ENCODE data around the gene UHMK1.

UHMK1 gene

DNA sequence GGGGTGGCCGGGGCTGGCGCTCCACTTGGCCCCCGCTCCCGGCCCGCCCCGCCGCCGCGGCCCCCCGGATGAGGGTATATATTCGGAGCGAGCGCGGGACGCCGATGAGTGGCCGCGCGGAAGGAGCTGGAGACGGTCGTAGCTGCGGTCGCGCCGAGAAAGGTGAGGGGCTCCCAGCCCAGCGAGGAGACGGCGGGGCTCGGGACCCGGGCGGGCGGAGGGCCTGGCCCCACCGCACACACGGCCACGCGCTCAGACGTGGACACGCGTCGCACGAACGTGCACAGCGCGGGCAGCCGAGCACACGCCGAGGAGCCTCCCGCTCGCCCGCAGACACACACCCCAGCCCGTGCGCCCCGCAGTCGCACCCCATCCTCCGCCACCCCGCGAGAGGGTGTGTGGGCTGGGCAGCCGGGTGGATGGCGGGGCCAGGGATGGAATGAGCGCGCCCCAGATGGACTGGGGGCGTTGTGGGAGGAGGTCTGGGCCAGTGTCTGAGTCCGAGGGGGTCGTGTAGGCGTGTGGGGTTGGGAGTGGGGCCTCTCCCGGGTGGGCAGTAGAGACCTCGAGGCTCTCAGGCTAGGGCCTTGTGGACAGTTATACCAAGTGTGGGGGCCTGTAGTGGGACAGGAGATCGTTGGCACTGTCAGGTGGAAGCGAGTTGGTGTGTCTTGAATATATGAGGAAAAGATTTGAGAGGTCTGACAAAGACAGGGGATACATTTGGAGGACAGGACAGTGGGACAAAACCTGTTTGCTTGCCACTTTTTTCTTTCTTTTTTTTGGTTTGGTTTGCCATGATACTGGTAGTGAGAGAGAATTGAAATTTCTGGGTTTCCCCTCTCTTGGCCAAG, 64.2 kb downstream of the UHMK1 start, which contains the start of gene UAP1:
Gene UAP1, plus strand, starts transcription at position 107 of the 854 bp plus-strand sequence. CDS start 4,347 bp downstream, outside the sequence.
- DNase-seq (ENCODE audit: low read depth) = peak; percentile 44
- peak within 1 kb of the TSS; percentile 83 for H3K4me3 ChIP-seq (ENCODE audit: low read depth, low read length)
- peak; percentile 41; the same call in 1 of the 2 replicates for TF ChIP-seq MAX (IDR thresholded peaks at IDR 0.05; ENCODE audit: low read depth, low read length)
- TF ChIP-seq, protein P1, sequence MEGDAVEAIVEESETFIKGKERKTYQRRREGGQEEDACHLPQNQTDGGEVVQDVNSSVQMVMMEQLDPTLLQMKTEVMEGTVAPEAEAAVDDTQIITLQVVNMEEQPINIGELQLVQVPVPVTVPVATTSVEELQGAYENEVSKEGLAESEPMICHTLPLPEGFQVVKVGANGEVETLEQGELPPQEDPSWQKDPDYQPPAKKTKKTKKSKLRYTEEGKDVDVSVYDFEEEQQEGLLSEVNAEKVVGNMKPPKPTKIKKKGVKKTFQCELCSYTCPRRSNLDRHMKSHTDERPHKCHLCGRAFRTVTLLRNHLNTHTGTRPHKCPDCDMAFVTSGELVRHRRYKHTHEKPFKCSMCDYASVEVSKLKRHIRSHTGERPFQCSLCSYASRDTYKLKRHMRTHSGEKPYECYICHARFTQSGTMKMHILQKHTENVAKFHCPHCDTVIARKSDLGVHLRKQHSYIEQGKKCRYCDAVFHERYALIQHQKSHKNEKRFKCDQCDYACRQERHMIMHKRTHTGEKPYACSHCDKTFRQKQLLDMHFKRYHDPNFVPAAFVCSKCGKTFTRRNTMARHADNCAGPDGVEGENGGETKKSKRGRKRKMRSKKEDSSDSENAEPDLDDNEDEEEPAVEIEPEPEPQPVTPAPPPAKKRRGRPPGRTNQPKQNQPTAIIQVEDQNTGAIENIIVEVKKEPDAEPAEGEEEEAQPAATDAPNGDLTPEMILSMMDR (IDR thresholded peaks at IDR 0.05; ENCODE audit: low read depth, low read length) = no peak
- TF ChIP-seq MYC (IDR thresholded peaks at IDR 0.05; ENCODE audit: low read depth, low read length) = peak; percentile 39; the same call in 1 of the 2 replicates
- TF ChIP-seq POLR2A (IDR thresholded peaks at IDR 0.05; ENCODE audit: extremely low read depth, insufficient read length) = peak; percentile 68

- DNase-seq (ENCODE audit: low read depth) = peak; percentile 62
- H3K4me3 ChIP-seq (ENCODE audit: low read depth, low read length) = peak overlapping the region; percentile 83
- TF ChIP-seq MAX (IDR thresholded peaks at IDR 0.05; ENCODE audit: low read depth, low read length) = no peak
- TF ChIP-seq, protein P1 (IDR thresholded peaks at IDR 0.05; ENCODE audit: low read depth, low read length) = no peak
- TF ChIP-seq POLR2A (IDR thresholded peaks at IDR 0.05; ENCODE audit: extremely low read depth, insufficient read length) = no peak
- TF ChIP-seq MYC (IDR thresholded peaks at IDR 0.05; ENCODE audit: low read depth, low read length) = no peak
Observed at GRCh38 chr1:162562470-162562828, 64.8 kb downstream of the UHMK1 start.

DNA sequence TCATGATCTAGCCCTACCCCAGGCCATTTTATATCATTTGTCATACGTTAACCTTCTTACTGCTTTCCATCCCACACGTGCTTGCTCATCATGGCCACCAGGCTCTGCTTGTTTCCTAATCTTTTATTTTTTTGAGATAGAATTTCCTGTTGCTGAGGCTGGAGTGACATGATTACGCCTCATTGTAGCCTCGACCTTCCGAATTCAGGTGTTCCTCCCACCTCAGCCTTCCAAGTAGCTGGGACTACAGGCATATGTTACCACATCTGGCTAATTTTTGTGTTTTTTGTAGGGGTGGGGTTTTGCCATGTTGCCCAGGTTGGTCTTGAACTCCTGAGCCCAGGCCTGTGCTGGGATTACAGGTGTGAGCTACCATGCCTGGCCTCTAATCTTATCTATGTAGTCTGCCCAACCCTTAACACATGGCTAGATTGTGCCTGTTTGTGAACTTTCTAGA, 67.2 kb downstream of the UHMK1 start:
- no peak for TF ChIP-seq MYC (IDR thresholded peaks at IDR 0.05; ENCODE audit: low read depth, low read length)
- TF ChIP-seq, protein P1 (IDR thresholded peaks at IDR 0.05; ENCODE audit: low read depth, low read length) = no peak
- no peak for TF ChIP-seq MAX (IDR thresholded peaks at IDR 0.05; ENCODE audit: low read depth, low read length)
- no peak for TF ChIP-seq POLR2A (IDR thresholded peaks at IDR 0.05; ENCODE audit: extremely low read depth, insufficient read length)
- no peak overlapping the region for H3K4me3 ChIP-seq (ENCODE audit: low read depth, low read length)
- DNase-seq (ENCODE audit: low read depth) = peak; percentile 10

GRCh38 chr1:162565460-162565859, 67.8 kb downstream of the UHMK1 start:
- TF ChIP-seq MAX (IDR thresholded peaks at IDR 0.05; ENCODE audit: low read depth, low read length) = no peak
- no peak for TF ChIP-seq POLR2A (IDR thresholded peaks at IDR 0.05; ENCODE audit: extremely low read depth, insufficient read length)
- TF ChIP-seq, protein P1 (IDR thresholded peaks at IDR 0.05; ENCODE audit: low read depth, low read length) = no peak
- TF ChIP-seq MYC (IDR thresholded peaks at IDR 0.05; ENCODE audit: low read depth, low read length) = no peak
- no peak overlapping the region for H3K4me3 ChIP-seq (ENCODE audit: low read depth, low read length)

GRCh38 chr1:162566870-162567269, 69.3 kb downstream of the UHMK1 start:
- TF ChIP-seq MYC (IDR thresholded peaks at IDR 0.05; ENCODE audit: low read depth, low read length) = no peak
- TF ChIP-seq, protein P1 (IDR thresholded peaks at IDR 0.05; ENCODE audit: low read depth, low read length) = no peak
- TF ChIP-seq MAX (IDR thresholded peaks at IDR 0.05; ENCODE audit: low read depth, low read length) = no peak
- no peak for DNase-seq (ENCODE audit: low read depth)
- H3K4me3 ChIP-seq (ENCODE audit: low read depth, low read length) = no peak overlapping the region

More at GRCh38 chr1:162565460-162565859, 67.8 kb downstream of the UHMK1 start:
- DNase-seq (ENCODE audit: low read depth) = no peak
